Right forelimb (tissue), 1 donor: ENCODE data around the gene RUNX2.
A peak's percentile ranks its signal among the peaks of the same experiment; 100 is the strongest.

Experiments used
- DNase-seq: peaks from one replicate; pipeline ENCODE4 v3.0.0-alpha.2; 2018

RUNX2 gene

GRCh38 chr6:45353654-45354053 lies 25.5 kb downstream of the RUNX2 start:
- DNase-seq: no peak

GRCh38 chr6:45364466-45364865 lies 36.3 kb downstream of the RUNX2 start:
- DNase-seq: no peak

- no peak for DNase-seq
These were observed 36.9 kb downstream of the RUNX2 start for GRCh38 chr6:45365036-45365435.

- no peak for DNase-seq
These were observed 38.4 kb downstream of the RUNX2 start for GRCh38 chr6:45366534-45366933.

DNA sequence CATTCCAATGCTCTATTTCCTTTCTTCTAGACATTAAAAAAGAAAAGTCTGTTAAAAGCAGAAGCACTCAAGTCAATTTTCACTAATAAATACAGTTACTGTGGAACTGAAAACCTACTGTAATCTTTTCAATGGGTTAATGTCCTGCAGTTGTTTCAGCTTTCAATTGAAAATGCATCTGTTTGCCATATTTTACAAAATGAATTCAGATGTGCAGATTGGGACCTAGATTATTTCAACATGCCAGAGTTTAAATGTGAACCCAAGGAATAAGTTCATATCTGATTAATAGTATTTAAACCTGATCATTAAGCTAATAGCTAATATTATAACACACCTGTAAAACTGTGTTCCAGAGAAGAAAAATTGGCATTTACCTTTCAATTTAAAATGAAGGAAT lies 39.9 kb downstream of the RUNX2 start:
- no peak for DNase-seq

DNA sequence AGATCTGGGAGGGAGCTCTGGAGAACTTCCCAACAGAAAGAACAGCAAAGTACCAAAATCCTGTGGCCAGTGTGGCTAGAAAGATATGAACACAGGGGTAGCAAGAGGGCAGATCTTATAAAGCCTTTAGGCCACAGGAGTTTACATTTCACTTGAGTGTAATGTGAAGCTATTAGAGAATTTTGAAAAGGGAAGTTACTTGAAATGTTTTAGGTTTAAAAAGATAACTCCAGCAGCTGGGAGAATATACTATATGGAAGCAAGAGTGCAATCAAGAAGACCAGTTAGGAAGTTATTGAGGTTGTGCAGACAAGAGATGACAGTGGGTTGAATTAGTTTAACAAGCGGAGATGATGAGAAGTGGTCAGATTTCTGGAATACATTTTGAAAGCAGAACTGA lies 41.7 kb downstream of the RUNX2 start:
- no peak for DNase-seq

GRCh38 chr6:45371924-45372573 lies 43.9 kb downstream of the RUNX2 start:
- no peak for DNase-seq

- no peak for DNase-seq
These were observed 47.3 kb downstream of the RUNX2 start for GRCh38 chr6:45375449-45375848.

DNA sequence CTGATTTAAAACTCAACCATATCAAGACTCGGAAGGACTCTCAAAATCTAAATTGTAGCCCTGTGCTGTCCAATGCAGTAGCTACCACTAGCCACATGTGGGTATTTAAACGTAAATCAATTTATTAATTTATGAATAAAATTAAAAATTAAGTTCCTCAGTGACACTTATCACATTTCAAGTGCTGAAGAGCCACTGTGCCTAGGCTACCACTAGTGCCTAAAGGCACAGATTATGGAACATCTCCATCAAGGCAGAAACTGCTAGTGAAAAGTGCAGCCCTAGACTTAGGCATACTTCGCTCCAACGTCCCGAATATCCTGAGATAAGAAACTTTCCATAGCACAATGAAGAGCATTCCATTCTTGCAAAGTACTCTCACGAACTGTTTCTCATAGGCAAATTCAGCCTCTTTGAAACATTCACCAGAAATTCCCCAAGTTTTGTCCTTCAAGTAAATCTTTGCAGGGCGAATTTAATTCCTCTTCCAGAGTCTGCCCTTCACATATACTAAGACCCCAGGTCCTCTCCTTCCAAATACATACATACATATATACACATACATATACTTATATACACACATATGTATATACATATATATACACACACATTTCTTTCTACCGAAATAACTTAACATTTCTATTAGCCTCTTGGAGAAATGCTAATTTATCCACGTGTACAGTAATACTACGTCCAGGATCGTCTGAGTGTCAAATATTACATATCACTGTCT lies 48.3 kb downstream of the RUNX2 start:
- DNase-seq: no peak

- peak; percentile 88 for DNase-seq
These were observed 49.0 kb downstream of the RUNX2 start for GRCh38 chr6:45377043-45377553.

GRCh38 chr6:45377554-45378333 lies 49.6 kb downstream of the RUNX2 start, which contains the start of gene SUPT3H:
SUPT3H (minus strand) TSS chr6:45377934.
- peak; percentile 95 for DNase-seq

DNA sequence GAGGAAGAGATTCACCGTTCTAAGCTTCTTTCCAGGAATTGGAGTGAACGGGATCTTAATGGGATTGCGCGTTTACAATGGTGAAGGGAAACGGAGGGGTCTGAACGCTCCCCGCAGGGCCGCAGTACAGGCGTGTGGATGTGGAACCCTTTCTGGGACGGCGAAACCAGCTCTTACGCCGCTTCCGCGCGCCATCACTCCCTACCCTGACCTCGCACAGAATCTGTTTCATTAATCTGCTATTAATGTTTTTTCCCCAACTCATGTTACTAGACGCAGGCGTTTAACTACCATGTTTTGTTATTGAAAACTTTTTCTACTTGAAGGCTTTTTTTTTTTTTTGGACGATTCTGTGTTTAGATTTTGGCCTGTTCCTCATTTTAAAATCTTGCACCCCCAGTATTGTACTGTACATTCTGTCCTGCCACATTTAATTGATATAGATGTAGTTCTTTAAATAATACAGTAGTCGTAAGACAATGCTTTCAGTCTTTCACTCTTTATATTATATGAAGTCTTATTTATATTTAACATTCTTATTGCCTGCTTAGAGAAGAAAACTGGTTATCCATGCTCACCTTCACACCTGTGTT lies 50.3 kb downstream of the RUNX2 start:
- no peak for DNase-seq

GRCh38 chr6:45382391-45382790 lies 54.3 kb downstream of the RUNX2 start:
- no peak for DNase-seq

DNA sequence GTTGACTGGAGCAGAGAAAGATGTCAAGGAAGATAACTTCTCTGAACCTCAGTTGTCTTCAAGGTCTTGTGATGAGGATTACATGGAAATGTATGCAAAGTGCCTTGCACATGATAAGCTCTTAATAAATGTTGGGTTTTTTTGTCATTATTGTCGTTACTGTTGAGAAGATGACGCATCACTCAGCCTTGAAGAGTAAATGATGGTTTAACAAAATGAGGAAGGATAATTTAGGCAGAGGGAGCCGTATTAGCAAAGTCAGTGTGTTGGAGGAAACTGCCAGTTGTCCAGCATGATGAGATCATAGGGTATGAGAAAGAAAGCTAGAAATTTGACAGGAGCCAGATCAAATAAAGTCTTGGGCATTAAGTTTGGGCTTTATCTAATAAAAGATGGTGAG lies 58.4 kb downstream of the RUNX2 start:
- no peak for DNase-seq

- no peak for DNase-seq
These were observed 59.1 kb downstream of the RUNX2 start for GRCh38 chr6:45387236-45387635.

- DNase-seq: no peak
These were observed 60.2 kb downstream of the RUNX2 start for GRCh38 chr6:45388328-45388727.

- DNase-seq: no peak
These were observed 66.5 kb downstream of the RUNX2 start for GRCh38 chr6:45394586-45395095.

DNA sequence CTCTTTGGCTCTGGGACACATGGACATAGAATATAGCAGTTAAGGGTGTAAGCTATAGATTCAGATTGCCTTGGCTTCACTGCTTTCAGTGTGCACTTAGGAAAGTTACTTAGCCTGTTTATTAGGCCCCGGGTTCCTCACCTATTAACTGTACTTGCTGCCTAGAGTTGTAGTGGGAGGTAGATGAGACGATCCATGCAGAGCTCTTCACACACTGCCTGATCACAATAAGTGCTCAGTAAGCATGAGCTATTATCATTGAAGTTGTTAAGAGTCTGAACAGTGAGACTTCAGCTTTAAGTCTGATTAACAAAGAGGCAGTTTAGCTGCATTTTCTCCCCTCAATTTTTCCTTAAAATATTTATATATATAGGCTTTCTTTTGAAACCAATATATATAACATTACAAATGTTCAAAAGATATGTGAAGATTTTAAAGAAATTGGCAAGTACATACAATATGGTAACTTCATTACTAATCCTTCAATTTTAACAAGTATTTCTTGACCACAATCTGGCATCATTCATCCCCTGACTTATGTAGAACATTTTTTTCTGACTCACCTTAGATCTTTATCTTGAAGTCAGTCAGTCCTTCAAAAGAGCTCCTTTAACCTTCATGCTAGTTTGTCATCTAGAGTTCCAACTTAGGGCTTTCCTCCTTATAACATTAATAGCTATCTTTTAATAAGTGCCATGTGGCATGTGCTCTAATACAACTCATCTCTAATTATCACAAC lies 70.1 kb downstream of the RUNX2 start:
- DNase-seq: no peak

DNA sequence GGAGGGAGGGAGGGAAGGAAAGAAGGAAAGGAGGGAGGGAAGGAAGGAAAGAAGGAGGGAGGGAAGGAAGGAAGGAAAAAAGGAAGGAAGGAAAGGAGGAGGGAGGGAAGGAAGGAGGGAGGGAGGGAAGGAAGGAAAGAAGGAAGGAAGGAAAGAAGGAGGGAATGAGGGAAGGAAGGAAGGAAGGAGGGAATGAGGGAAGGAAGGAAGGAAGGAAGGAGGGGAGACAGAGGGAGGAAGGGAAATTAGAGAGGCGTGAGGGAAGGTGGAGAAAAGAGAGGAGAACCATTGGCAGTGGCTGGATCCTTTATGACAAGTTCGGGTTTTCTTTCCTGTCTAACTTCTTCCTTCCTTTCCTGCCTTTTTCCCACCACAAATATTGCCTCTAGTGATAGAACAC lies 71.9 kb downstream of the RUNX2 start:
- DNase-seq: no peak

GRCh38 chr6:45411959-45412358 lies 83.8 kb downstream of the RUNX2 start:
- no peak for DNase-seq

- DNase-seq: no peak
These were observed 87.2 kb downstream of the RUNX2 start for GRCh38 chr6:45415315-45415714.
